HepG2 (cell line): ENCODE measurements around the gene PAX7. TPM values are rescaled to one million over a fixed set of nuclear protein-coding genes. Genes with fewer than 3 reads are reported as not detected.

Source experiments
- ATAC-seq: fragments of 200-7000 bp; cut with Tn5 transposase; 3 replicates; pipeline ENCODE4 v1.9.1; 2020; ENCODE audit warnings: mild to moderate bottlenecking, moderate library complexity
- BruUV-seq: library from RNA; stranded (reverse); fragments of 400-500 nt; replicated peaks from 2 replicates; lab custom pipeline; 2021; lab: Mats Ljungman, UMichigan
- CTCF ChIA-PET: fragments of 300-600 bp; formaldehyde crosslinking; extraction: SDS; loops from one replicate; lab custom pipeline; 2021; ENCODE audit warnings: low total read pairs, inconsistent platforms, low intra/inter-chr PET ratio; lab: Yijun Ruan, JAX
- POLR2A ChIA-PET: fragments of 350-600 bp; sonication (Branson Sonifier 250); formaldehyde crosslinking; loops from one replicate; lab custom pipeline; 2020; ENCODE audit warnings: antibody characterized with exemption, inconsistent platforms; lab: Yijun Ruan, JAX
- DNase-seq: peaks from one replicate; pipeline ENCODE4 v3.0.0-alpha.2; 2015; ENCODE audit warnings: low spot score
- FAIRE-seq: peaks from 3 replicates; lab custom pipeline; 2011; peaks lifted over from hg19 to GRCh38; lab: Jason Lieb, UNC
- H2AFZ ChIP-seq: one replicate; pipeline ENCODE4 v1.6.1; 2011; ENCODE audit warnings: low read length, inconsistent platforms
- H3K27ac ChIP-seq: fragments of 300-600 bp; 3 replicates; pipeline ENCODE4 v1.8.0; 2011; ENCODE audit warnings: mixed run types, mild to moderate bottlenecking, mixed read lengths, low read length, inconsistent platforms; ENCODE audit not compliant: insufficient read depth; ENCODE audit errors: extremely low read length
- H3K27me3 ChIP-seq, 2 experiments: fragments of 200-600 bp in 1 of 2; 2 replicates in 1 of 2; 3 replicates in 1 of 2; pipeline versions ENCODE4 v1.6.0 to v1.8.0; 2011; ENCODE audit warnings: low read length in 2 of 2, mild to moderate bottlenecking in 2 of 2, moderate library complexity in 2 of 2, inconsistent platforms in 1 of 2; ENCODE audit not compliant: insufficient read depth in 2 of 2, control insufficient read depth in 1 of 2
- H3K36me3 ChIP-seq, 2 experiments: fragments of 200-600 bp in 1 of 2; replicated peaks in 1 of 2; 2 replicates in 1 of 2; 3 replicates in 1 of 2; pipeline versions ENCODE4 v1.5.1 to v1.8.0; 2011; ENCODE audit warnings: low read length in 2 of 2, inconsistent platforms in 1 of 2; ENCODE audit not compliant: insufficient read depth in 2 of 2, control insufficient read depth in 1 of 2
- H3K4me1 ChIP-seq: 2 replicates; pipeline ENCODE4 v1.5.1; 2012; ENCODE audit warnings: low read length, inconsistent platforms; ENCODE audit not compliant: insufficient read depth
- H3K4me2 ChIP-seq: 2 replicates; pipeline ENCODE4 v1.6.0; 2011; ENCODE audit warnings: low read depth, low read length, inconsistent platforms
- H3K4me3 ChIP-seq, 3 experiments: fragments of 200-600 bp in 1 of 3; sonication (generic), shearing (Covaris generic) in 1 of 3; replicated peaks in 1 of 3; 2 replicates each; pipeline ENCODE4 v1.5.1; 2011 to 2016; ENCODE audit warnings: low read length in 3 of 3, inconsistent platforms in 2 of 3, low read depth in 2 of 3, mild to moderate bottlenecking in 2 of 3, control low read depth in 1 of 3, mixed read lengths in 1 of 3; ENCODE audit not compliant: insufficient read depth in 1 of 3
- H3K79me2 ChIP-seq: one replicate; pipeline ENCODE4 v1.6.1; 2011; ENCODE audit warnings: low read length, inconsistent platforms; ENCODE audit not compliant: insufficient read depth
- H3K9ac ChIP-seq: 2 replicates; pipeline ENCODE4 v1.6.0; 2011; ENCODE audit warnings: mild to moderate bottlenecking, low read depth, low read length, inconsistent platforms; ENCODE audit not compliant: insufficient read depth
- H3K9me3 ChIP-seq: 2 replicates; pipeline ENCODE4 v1.5.1; 2012; ENCODE audit warnings: mild to moderate bottlenecking, low read length
- H4K20me1 ChIP-seq: 2 replicates; pipeline ENCODE4 v1.6.0; 2011; ENCODE audit warnings: inconsistent platforms, mild to moderate bottlenecking, low read length, moderate library complexity; ENCODE audit not compliant: insufficient read depth
- CHD2 ChIP-seq: IDR thresholded peaks from 2 replicates; pipeline ENCODE4 v1.6.1; 2011; ENCODE audit warnings: low read depth, low read length, improper control_type of control experiment
- NPAS2 ChIP-seq: sonication (generic); formaldehyde crosslinking; IDR thresholded peaks from 2 replicates; pipeline ENCODE4 v1.8.0; 2022; ENCODE audit warnings: mild to moderate bottlenecking, missing genetic modification reagents, borderline replicate concordance
- RFXAP ChIP-seq: sonication (generic); formaldehyde crosslinking; IDR thresholded peaks from 2 replicates; pipeline ENCODE4 v1.4.0; 2020; ENCODE audit warnings: missing genetic modification reagents, borderline replicate concordance
- SRSF9 ChIP-seq: fragments of 200-400 bp; formaldehyde crosslinking; IDR thresholded peaks from 2 replicates; pipeline ENCODE4 v1.6.1; 2018; ENCODE audit warnings: borderline replicate concordance, mild to moderate bottlenecking, low read depth, low read length; ENCODE audit not compliant: insufficient read depth, poor library complexity, severe bottlenecking
- ZBTB40 ChIP-seq, 2 experiments: fragments of 450-650 bp in 1 of 2; sonication (generic) in 1 of 2; formaldehyde crosslinking in 1 of 2; IDR thresholded peaks; 2 replicates each; pipeline versions ENCODE4 v1.6.1 to v1.8.0; 2016 to 2022; ENCODE audit warnings: antibody characterized with exemption in 1 of 2, mild to moderate bottlenecking in 1 of 2, missing genetic modification reagents in 1 of 2
- ZGPAT ChIP-seq: IDR thresholded peaks from 2 replicates; pipeline ENCODE4 v1.6.1; 2016; ENCODE audit warnings: mild to moderate bottlenecking
- ZKSCAN8 ChIP-seq: IDR thresholded peaks from 2 replicates; pipeline ENCODE4 v1.6.1; 2016; ENCODE audit warnings: borderline replicate concordance, missing genetic modification reagents, missing compliant biosample characterization
- ZNF253 ChIP-seq: sonication (generic); formaldehyde crosslinking; IDR thresholded peaks from 2 replicates; pipeline ENCODE4 v1.8.0; 2022; ENCODE audit warnings: mild to moderate bottlenecking, missing genetic modification reagents, borderline replicate concordance
- ZNF292 ChIP-seq: sonication (generic); formaldehyde crosslinking; IDR thresholded peaks from 2 replicates; pipeline ENCODE4 v1.8.1; 2022; ENCODE audit warnings: mild to moderate bottlenecking, low read depth, missing genetic modification reagents, borderline replicate concordance
- ZNF7 ChIP-seq: IDR thresholded peaks from 2 replicates; pipeline ENCODE4 v1.6.1; 2016; ENCODE audit warnings: missing biosample characterization, missing genetic modification reagents
- WGBS: methylation state at CpG from one replicate; pipeline ENCODE4 v1.1.6; 2017; ENCODE audit warnings: low lambda C conversion rate; 5-methylcytosine and 5-hydroxymethylcytosine counted together
- in situ Hi-C: cut with HindIII; loops from 2 replicates; pipeline ENCODE4 v1.10.0; 2017; ENCODE audit warnings: low pct_unique_long_range_greater_than_20kb; ENCODE audit not compliant: extremely low pct_ligation_motif_present
- intact Hi-C: fragments of 100-400 bp; cut with micrococcal nuclease; formaldehyde crosslinking; loops from one replicate; pipeline ENCODE4 v1.10.0; 2022; ENCODE audit not compliant: unreplicated experiment
- polyA plus RNA-seq, 8 experiments: library from polyadenylated mRNA; depleted of rRNA in 3 of 8; stranded (reverse) in 7 of 8; unstranded in 1 of 8; fragments of >200 nt; fragmentation: Illumina TruSeq in 4 of 8; extraction: Trizol in 4 of 8; gene quantifications; 2 replicates each; pipeline versions ENCODE4 v1.2.1 to v1.2.3, GENCODE V29; 2011 to 2016; ENCODE audit warnings: low read depth in 4 of 8, missing spikeins in 1 of 8, mixed read lengths in 1 of 8; ENCODE audit not compliant: insufficient read depth in 1 of 8
- total RNA-seq, 5 experiments: library from RNA; depleted of rRNA; stranded (reverse); fragments of >200 nt; fragmentation: Illumina TruSeq; extraction: Trizol; gene quantifications; 2 replicates each; pipeline ENCODE4 v1.2.3, GENCODE V29; 2016; ENCODE audit warnings: low read depth in 1 of 5

The PAX7 gene
- total and polyA plus RNA-seq, 2 of the 13 experiments (the other 11 are each of a cell fraction or from before 2014, with no cell fraction given) = not detected

GRCh38 chr1:18668750-18669404, 38.2 kb downstream of the PAX7 start (continued):
- TF ChIP-seq CHD2 (no peak), NPAS2 (CRISPR knock-in tag) (no peak)
- TF ChIP-seq, all 625 proteins: peak for 0

GRCh38 chr1:18670121-18670867, 39.6 kb downstream of the PAX7 start:
- ChIA-PET POLR2A (no interaction called here), CTCF (no interaction called here)
- BruUV-seq = no TSS peak
- Histone ChIP-seq H3K4me3 (no peak overlapping the region), H3K9me3 (no peaks in the 10 kb centered on the region), H3K4me1 (no peaks in the 10 kb centered on the region), H3K27me3 (peaks cover 9 to 58% of the 10 kb centered on the region in 2 experiments; a peak in 4 of 5 replicates), H3K36me3 (no peaks in the 10 kb centered on the region), H4K20me1 (no peaks in the 10 kb centered on the region; the same call in 1 of the 2 replicates), H3K27ac (no peak overlapping the region), H3K9ac (no peak overlapping the region), H2AFZ (no peak overlapping the region), H3K4me2 (no peak overlapping the region), H3K79me2 (no peaks in the 10 kb centered on the region)
- WGBS = 18% methylated on average over 5 of the region's 13 CpGs
- intact Hi-C loops = no loop called here
- in situ Hi-C loops = no loop called here
- no peak for ATAC-seq
- no peak for FAIRE-seq
- DNase-seq = no peak
- TF ChIP-seq ZNF292 (no peak), ZKSCAN8 (CRISPR knock-in tag) (no peak), RFXAP (CRISPR knock-in tag) (no peak), ZNF253 (CRISPR knock-in tag) (no peak), ZBTB40 (IDR thresholded peaks at IDR 0.05) (no peak), ZBTB40 (CRISPR knock-in tag; IDR thresholded peaks at IDR 0.05) (no peak), SRSF9 (no peak), ZGPAT (CRISPR knock-in tag) (no peak), ZNF7 (CRISPR knock-in tag) (no peak)
